D721Med (cell line): ENCODE data around the gene CDC42EP3.

Experiments
- DNase-seq: peaks from one replicate; pipeline ENCODE4 v3.0.0; 2011; ENCODE audit warnings: low spot score; ENCODE audit not compliant: insufficient read length
- FAIRE-seq: peaks from 2 replicates; lab custom pipeline; 2011; peaks lifted over from hg19 to GRCh38; lab: Jason Lieb, UNC
- CTCF ChIP-seq: IDR thresholded peaks from 2 replicates; pipeline ENCODE4 v1.5.1; 2012; ENCODE audit warnings: mild to moderate bottlenecking, control low read depth; ENCODE audit not compliant: insufficient read depth; ENCODE audit errors: missing control alignments

CDC42EP3 gene

GRCh38 chr2:37643730-37644078, 27.7 kb downstream of the CDC42EP3 start:
- DNase-seq = no peak
- TF ChIP-seq CTCF = no peak
- no peak for FAIRE-seq

GRCh38 chr2:37642907-37643729, 28.3 kb downstream of the CDC42EP3 start:
- DNase-seq (no peak), FAIRE-seq (no peak)
- no peak for TF ChIP-seq CTCF

- TF ChIP-seq CTCF = no peak
- FAIRE-seq = no peak
- no peak for DNase-seq
Observed at GRCh38 chr2:37641582-37642171, 29.8 kb downstream of the CDC42EP3 start.

- no peak for FAIRE-seq
- DNase-seq = no peak
- no peak for TF ChIP-seq CTCF
Observed at GRCh38 chr2:37639631-37640030, 31.8 kb downstream of the CDC42EP3 start.

GRCh38 chr2:37638973-37639372, 32.5 kb downstream of the CDC42EP3 start:
- no peak for TF ChIP-seq CTCF
- DNase-seq (no peak), FAIRE-seq (no peak)

- TF ChIP-seq CTCF = no peak
- DNase-seq (no peak), FAIRE-seq (no peak)
Observed at GRCh38 chr2:37637985-37638384, 33.5 kb downstream of the CDC42EP3 start.

- no peak for FAIRE-seq
- DNase-seq = no peak
- no peak for TF ChIP-seq CTCF
Observed at GRCh38 chr2:37637190-37637860, 34.1 kb downstream of the CDC42EP3 start.
